Endothelial cell of umbilical vein (primary cell): ENCODE measurements around the gene IFT57. TPM values are rescaled to one million over a fixed set of nuclear protein-coding genes. Genes with fewer than 3 reads are reported as not detected.

ENCODE experiments used
- BruUV-seq: library from RNA; stranded (reverse); fragments of 400-500 nt; replicated peaks from 2 replicates; lab custom pipeline; 2021; lab: Mats Ljungman, UMichigan
- CTCF ChIA-PET: fragments of 300-600, 350-600 bp; sonication (Branson Sonifier 250); formaldehyde crosslinking; loops from one replicate; lab custom pipeline; 2021; ENCODE audit warnings: antibody characterized with exemption, inconsistent platforms; lab: Charles Lee
- POLR2A ChIA-PET: fragments of 300-600, 350-600 bp; sonication (Branson Sonifier 250); formaldehyde crosslinking; loops from one replicate; lab custom pipeline; 2021; ENCODE audit warnings: antibody characterized with exemption, inconsistent platforms; lab: Charles Lee
- DNase-seq: peaks from one replicate; pipeline ENCODE4 v3.0.0-alpha.2; 2011; ENCODE audit warnings: low read depth, low spot score
- FAIRE-seq: peaks from 2 replicates; lab custom pipeline; 2011; peaks lifted over from hg19 to GRCh38; lab: Jason Lieb, UNC
- H2AFZ ChIP-seq: 2 replicates; pipeline ENCODE4 v1.6.0; 2012; ENCODE audit warnings: low read depth, low read length, control low read depth, inconsistent platforms
- H3K27ac ChIP-seq: 2 replicates; pipeline ENCODE4 v1.5.1; 2011; ENCODE audit warnings: low read depth, mild to moderate bottlenecking, control low read depth, low read length, moderate library complexity; ENCODE audit not compliant: insufficient read depth
- H3K27me3 ChIP-seq, 2 experiments: 2 replicates each; pipeline versions ENCODE4 v1.6.0 to v1.6.1; 2011; ENCODE audit warnings: low read length in 2 of 2, mixed read lengths in 1 of 2; ENCODE audit not compliant: control insufficient read depth in 2 of 2, insufficient read depth in 2 of 2
- H3K36me3 ChIP-seq, 2 experiments: 2 replicates in 1 of 2; 3 replicates in 1 of 2; pipeline ENCODE4 v1.5.1; 2011; ENCODE audit warnings: low read length in 2 of 2, mild to moderate bottlenecking in 1 of 2, moderate library complexity in 1 of 2; ENCODE audit not compliant: control insufficient read depth in 2 of 2, insufficient read depth in 2 of 2; ENCODE audit errors: extremely low read depth in 1 of 2
- H3K4me1 ChIP-seq: 3 replicates; pipeline ENCODE4 v1.5.1; 2011; ENCODE audit warnings: mild to moderate bottlenecking, low read length; ENCODE audit not compliant: control insufficient read depth, insufficient read depth; ENCODE audit errors: extremely low read depth
- H3K4me2 ChIP-seq: 2 replicates; pipeline ENCODE4 v1.6.1; 2011; ENCODE audit warnings: low read length, control low read depth, mixed read lengths; ENCODE audit not compliant: insufficient read depth
- H3K4me3 ChIP-seq, 3 experiments: fragments of 200-600 bp in 1 of 3; sonication (generic), shearing (Covaris generic) in 1 of 3; replicated peaks in 1 of 3; 2 replicates each; pipeline ENCODE4 v1.5.1; 2011 to 2016; ENCODE audit warnings: control low read depth in 3 of 3, low read length in 3 of 3, mild to moderate bottlenecking in 2 of 3, inconsistent platforms in 1 of 3, low read depth in 1 of 3, moderate library complexity in 1 of 3; ENCODE audit not compliant: insufficient read depth in 1 of 3
- H3K79me2 ChIP-seq: 2 replicates; pipeline ENCODE4 v1.6.0; 2012; ENCODE audit warnings: low read length, inconsistent platforms; ENCODE audit not compliant: control insufficient read depth, insufficient read depth
- H3K9ac ChIP-seq: replicated peaks from 2 replicates; pipeline ENCODE3; 2011; ENCODE audit warnings: low read length, control low read depth; ENCODE audit not compliant: insufficient read depth; ENCODE audit errors: extremely low read depth
- H3K9me1 ChIP-seq: replicated peaks from 3 replicates; pipeline ENCODE4 v1.6.0; 2011; ENCODE audit warnings: mild to moderate bottlenecking, low read length; ENCODE audit not compliant: control insufficient read depth, insufficient read depth; ENCODE audit errors: extremely low read depth
- H3K9me3 ChIP-seq: replicated peaks from 2 replicates; pipeline ENCODE4 v1.5.1; 2012; ENCODE audit warnings: low read length, inconsistent platforms; ENCODE audit not compliant: control insufficient read depth, insufficient read depth
- H4K20me1 ChIP-seq: replicated peaks from 2 replicates; pipeline ENCODE3; 2011; ENCODE audit warnings: mild to moderate bottlenecking, low read length; ENCODE audit not compliant: control insufficient read depth, insufficient read depth; ENCODE audit errors: extremely low read depth
- EZH2 ChIP-seq: IDR thresholded peaks from 2 replicates; pipeline ENCODE4 v1.6.1; 2012; ENCODE audit warnings: borderline replicate concordance, low read depth, mild to moderate bottlenecking, moderate library complexity, low read length, inconsistent platforms; ENCODE audit not compliant: severe bottlenecking
- FOS ChIP-seq: IDR thresholded peaks from 2 replicates; pipeline ENCODE4 v1.6.1; 2011; ENCODE audit warnings: mild to moderate bottlenecking, low read length, moderate library complexity, borderline replicate concordance; ENCODE audit not compliant: insufficient read depth
- GATA2 ChIP-seq: IDR thresholded peaks from 2 replicates; pipeline ENCODE4 v1.7.0; 2011; ENCODE audit warnings: low read depth, mild to moderate bottlenecking, moderate library complexity, mixed read lengths, low read length; ENCODE audit not compliant: insufficient read length, insufficient read depth
- JUN ChIP-seq: IDR thresholded peaks from 2 replicates; pipeline ENCODE4 v1.6.1; 2011; ENCODE audit warnings: borderline replicate concordance, low read depth; ENCODE audit not compliant: insufficient read length, insufficient read depth
- MAX ChIP-seq: IDR thresholded peaks from 2 replicates; pipeline ENCODE4 v1.6.1; 2011; ENCODE audit not compliant: insufficient read depth, insufficient read length
- MYC ChIP-seq: IDR thresholded peaks from one replicate; pipeline ENCODE4 v1.6.1; 2011; ENCODE audit warnings: mild to moderate bottlenecking, low read depth, low read length
- POLR2A ChIP-seq: IDR thresholded peaks from 2 replicates; pipeline ENCODE4 v1.6.1; 2012; ENCODE audit warnings: low read depth, mild to moderate bottlenecking, control low read depth, low read length
- POLR2AphosphoS5 ChIP-seq: IDR thresholded peaks from 2 replicates; pipeline ENCODE4 v1.6.1; 2012; ENCODE audit warnings: low read depth, mild to moderate bottlenecking, control low read depth, low read length, moderate library complexity; ENCODE audit not compliant: insufficient read depth
- dilution Hi-C: fragments of 300-500 bp; cut with MboI; formaldehyde crosslinking; loops from one replicate; pipeline ENCODE4 v1.15.0; 2019; ENCODE audit warnings: low sequenced_read_pairs; ENCODE audit not compliant: extremely low pct_ligation_motif_present
- intact Hi-C: fragments of 100-400 bp; cut with micrococcal nuclease; formaldehyde crosslinking; loops from one replicate; pipeline ENCODE4 v1.10.0; 2022
- polyA plus RNA-seq, 4 experiments: library from polyadenylated mRNA; depleted of rRNA in 3 of 4; stranded (reverse) in 3 of 4; unstranded in 1 of 4; fragments of >200 nt; gene quantifications; 2 replicates each; pipeline versions ENCODE4 v1.2.1 to v1.2.3, GENCODE V29; 2011 to 2012; ENCODE audit warnings: missing spikeins in 1 of 4
- total RNA-seq: library from RNA; stranded (reverse); gene quantifications from 2 replicates; pipeline ENCODE4 v1.2.3, GENCODE V29; 2021
- TF ChIP-seq, protein P1 (sequence below), 2 donors: IDR thresholded peaks; 1 replicate in 1 of 2; 2 replicates in 1 of 2; pipeline ENCODE4 v1.5.1; 2011; ENCODE audit warnings: low read length in 2 of 2, mild to moderate bottlenecking in 2 of 2, moderate library complexity in 2 of 2, control low read depth in 1 of 2, inconsistent platforms in 1 of 2, low read depth in 1 of 2; ENCODE audit not compliant: insufficient read depth in 1 of 2; ENCODE audit errors: extremely low read depth in 1 of 2

Gene IFT57
- total and polyA plus RNA-seq, 2 donors (not counting 3 experiments of a cell fraction or from before 2014, with no cell fraction given): 15.2 to 25.1 TPM

GRCh38 chr3:108175352-108175751 lies 46.9 kb downstream of the IFT57 start:
- FAIRE-seq (no peak), DNase-seq (no peak)
- Histone ChIP-seq H3K4me3 (no peak overlapping the region), H3K36me3 (no peaks in the 10 kb centered on the region), H3K79me2 (no peaks in the 10 kb centered on the region), H3K9ac (no peak overlapping the region), H2AFZ (no peak overlapping the region), H3K27ac (no peak overlapping the region), H3K9me1 (no peaks in the 10 kb centered on the region), H3K27me3 (no peaks in the 10 kb centered on the region), H3K9me3 (no peaks in the 10 kb centered on the region), H3K4me1 (no peaks in the 10 kb centered on the region), H3K4me2 (no peak overlapping the region), H4K20me1 (no peaks in the 10 kb centered on the region)
- dilution Hi-C loops: no loop called here
- CTCF ChIA-PET: no interaction called here
- peak; percentile 19 for TF ChIP-seq FOS
- no peak for TF ChIP-seq EZH2
- TF ChIP-seq GATA2: no peak
- POLR2A ChIA-PET: no interaction called here
- intact Hi-C loops: no loop called here
- BruUV-seq: no TSS peak

DNA sequence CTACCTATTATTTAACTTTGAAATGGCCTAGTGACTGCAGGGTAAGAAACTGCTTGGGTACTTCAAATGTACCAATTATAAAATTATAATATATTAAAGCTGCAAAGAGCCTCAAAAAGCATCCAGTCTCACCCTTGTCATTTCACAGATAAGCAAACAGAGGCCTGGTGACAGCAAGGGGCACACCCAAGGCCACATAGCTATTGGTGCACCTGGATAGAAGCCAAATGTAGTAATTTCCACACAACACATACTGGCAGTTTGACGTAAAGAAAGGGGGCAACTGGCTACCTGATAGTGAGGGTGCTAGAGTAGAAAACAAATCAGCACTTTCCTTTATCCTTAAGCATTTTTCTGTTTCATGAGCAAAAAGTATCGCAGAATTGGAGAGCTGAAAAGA lies 51.1 kb downstream of the IFT57 start:
- Histone ChIP-seq H3K27me3 (no peaks in the 10 kb centered on the region), H3K27ac (no peak overlapping the region), H3K4me1 (no peaks in the 10 kb centered on the region), H2AFZ (no peak overlapping the region), H3K4me2 (no peak overlapping the region), H4K20me1 (no peaks in the 10 kb centered on the region), H3K4me3 (no peak overlapping the region), H3K9me3 (no peaks in the 10 kb centered on the region), H3K36me3 (no peaks in the 10 kb centered on the region), H3K9ac (no peak overlapping the region), H3K9me1 (no peaks in the 10 kb centered on the region), H3K79me2 (no peaks in the 10 kb centered on the region)
- dilution Hi-C loops: no loop called here
- TF ChIP-seq POLR2AphosphoS5 (no peak), JUN (no peak), EZH2 (no peak), MYC (no peak), GATA2 (no peak), FOS (no peak), MAX (no peak), POLR2A (no peak)
- TF ChIP-seq, protein P1, sequence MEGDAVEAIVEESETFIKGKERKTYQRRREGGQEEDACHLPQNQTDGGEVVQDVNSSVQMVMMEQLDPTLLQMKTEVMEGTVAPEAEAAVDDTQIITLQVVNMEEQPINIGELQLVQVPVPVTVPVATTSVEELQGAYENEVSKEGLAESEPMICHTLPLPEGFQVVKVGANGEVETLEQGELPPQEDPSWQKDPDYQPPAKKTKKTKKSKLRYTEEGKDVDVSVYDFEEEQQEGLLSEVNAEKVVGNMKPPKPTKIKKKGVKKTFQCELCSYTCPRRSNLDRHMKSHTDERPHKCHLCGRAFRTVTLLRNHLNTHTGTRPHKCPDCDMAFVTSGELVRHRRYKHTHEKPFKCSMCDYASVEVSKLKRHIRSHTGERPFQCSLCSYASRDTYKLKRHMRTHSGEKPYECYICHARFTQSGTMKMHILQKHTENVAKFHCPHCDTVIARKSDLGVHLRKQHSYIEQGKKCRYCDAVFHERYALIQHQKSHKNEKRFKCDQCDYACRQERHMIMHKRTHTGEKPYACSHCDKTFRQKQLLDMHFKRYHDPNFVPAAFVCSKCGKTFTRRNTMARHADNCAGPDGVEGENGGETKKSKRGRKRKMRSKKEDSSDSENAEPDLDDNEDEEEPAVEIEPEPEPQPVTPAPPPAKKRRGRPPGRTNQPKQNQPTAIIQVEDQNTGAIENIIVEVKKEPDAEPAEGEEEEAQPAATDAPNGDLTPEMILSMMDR (IDR thresholded peaks at IDR 0.05; ENCODE audit: extremely low read depth in 1 of 2, insufficient read depth in 1 of 2, low read depth in 1 of 2, low read length in 2 of 2): no peak
- BruUV-seq: no TSS peak
- CTCF ChIA-PET: interaction anchor here (0.7 to 2.2 kb wide), 2 partner anchors 18 to 40 kb away, joined by 3 to 7 read pairs; no protein-coding TSS in a partner anchor
- DNase-seq: no peak
- intact Hi-C loops: no loop called here
- POLR2A ChIA-PET: no interaction called here
- no peak for FAIRE-seq
